ENCODE measurements around the gene MPI.

MPI gene, protein sequence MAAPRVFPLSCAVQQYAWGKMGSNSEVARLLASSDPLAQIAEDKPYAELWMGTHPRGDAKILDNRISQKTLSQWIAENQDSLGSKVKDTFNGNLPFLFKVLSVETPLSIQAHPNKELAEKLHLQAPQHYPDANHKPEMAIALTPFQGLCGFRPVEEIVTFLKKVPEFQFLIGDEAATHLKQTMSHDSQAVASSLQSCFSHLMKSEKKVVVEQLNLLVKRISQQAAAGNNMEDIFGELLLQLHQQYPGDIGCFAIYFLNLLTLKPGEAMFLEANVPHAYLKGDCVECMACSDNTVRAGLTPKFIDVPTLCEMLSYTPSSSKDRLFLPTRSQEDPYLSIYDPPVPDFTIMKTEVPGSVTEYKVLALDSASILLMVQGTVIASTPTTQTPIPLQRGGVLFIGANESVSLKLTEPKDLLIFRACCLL

GRCh38 chr15:74889883-74890664 lies at the start of gene MPI:
Gene MPI, plus strand, starts transcription at chr15:74890042. Its CDS starts 32 bp downstream, at chr15:74890074.
- DNase-seq, result peak; percentile 88

- no peak for DNase-seq
Measured at GRCh38 chr15:74840851-74841775, 48.7 kb upstream of the MPI start.

DNA sequence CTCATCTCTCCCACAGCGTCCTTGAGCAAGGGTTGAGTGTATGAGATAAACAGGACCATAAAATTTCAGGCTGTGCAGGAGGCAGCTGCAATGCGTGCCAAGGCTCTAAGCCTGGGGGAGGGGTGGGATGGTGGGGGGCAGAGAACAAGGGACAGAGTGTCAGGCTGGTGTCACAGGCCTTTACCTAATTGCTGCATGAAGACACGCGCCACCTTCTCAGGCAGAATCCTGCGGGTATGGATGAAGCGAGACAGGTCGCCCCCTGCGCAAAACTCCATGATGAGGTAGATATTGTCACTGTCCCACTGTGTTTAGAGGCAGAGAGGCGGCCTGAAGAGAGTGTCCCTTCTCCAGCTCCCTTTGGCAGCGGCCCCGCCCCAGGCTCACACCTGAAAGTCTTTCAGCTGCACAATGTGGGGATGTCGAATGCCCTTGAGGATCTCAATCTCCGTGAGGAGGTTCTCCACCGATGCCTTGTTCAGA lies 47.9 kb upstream of the MPI start:
- no peak for DNase-seq

DNA sequence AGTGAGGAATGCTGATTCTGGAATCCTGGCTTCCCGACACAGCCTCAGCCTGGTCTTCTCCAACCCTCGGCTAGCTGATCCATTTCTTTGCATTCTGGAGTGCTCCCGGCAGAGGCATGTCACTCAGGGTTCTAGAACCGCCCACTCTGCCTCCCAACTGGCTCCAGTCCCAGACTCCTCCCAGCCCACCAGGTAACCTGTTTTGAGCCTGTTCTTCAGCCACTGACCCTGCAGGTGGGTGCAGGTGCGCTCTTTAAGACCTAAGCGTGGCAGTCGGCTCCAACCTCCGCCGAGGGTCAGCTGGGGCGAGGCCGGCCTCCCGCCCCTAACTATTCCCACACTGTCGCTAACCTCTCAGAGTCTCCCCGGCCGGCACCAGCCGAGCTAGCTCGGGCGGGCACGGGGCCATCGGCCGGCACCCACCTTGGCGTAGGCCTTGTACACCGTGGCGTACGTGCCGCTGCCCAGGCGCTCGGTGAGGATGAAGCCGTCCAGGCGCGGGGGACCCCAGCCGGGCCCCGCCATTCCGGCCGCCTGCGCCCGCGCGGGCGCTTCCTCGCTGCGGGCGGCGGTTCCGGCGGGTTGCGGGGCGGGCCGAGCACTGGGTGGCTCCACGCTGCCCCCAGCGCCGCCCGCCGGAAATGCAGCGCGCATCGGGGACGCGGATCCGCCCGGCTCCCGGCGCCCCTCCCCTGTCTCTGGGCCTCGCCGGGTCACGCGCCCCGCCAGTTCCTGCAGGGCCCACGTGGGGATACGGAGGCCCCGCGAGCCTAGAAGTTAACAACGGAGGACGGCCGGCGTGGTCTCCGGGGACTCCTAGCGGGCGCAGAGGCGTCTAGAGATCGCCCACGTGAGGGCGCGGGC lies 47.0 kb upstream of the MPI start, which contains the start of gene ULK3:
TSS of gene ULK3 (minus strand) at position 576 of the 864 bp plus-strand sequence. CDS start at position 525, 51 bp downstream.
- DNase-seq, result peak; percentile 89

DNA sequence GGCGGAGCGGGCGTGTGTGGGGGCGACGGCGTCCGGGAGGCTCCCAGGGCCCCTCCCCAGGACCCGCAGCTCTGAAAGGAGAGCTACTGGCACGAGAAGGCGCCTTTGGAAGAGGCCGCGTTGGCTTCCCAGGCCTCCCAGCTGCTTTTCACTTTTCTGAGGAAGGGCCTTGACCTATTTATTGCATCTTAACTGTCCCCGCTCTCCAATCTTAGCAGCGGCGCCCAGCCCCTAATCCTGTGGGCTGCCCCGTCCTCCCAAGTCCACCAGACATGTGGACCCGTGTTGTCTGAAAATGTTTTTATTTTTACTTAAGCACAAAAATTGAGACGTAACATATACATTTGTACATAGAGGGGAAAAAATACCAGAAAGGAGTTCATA lies 46.4 kb upstream of the MPI start:
- no peak for DNase-seq

- no peak for DNase-seq
Measured at GRCh38 chr15:74843891-74844299, 45.9 kb upstream of the MPI start.

DNA sequence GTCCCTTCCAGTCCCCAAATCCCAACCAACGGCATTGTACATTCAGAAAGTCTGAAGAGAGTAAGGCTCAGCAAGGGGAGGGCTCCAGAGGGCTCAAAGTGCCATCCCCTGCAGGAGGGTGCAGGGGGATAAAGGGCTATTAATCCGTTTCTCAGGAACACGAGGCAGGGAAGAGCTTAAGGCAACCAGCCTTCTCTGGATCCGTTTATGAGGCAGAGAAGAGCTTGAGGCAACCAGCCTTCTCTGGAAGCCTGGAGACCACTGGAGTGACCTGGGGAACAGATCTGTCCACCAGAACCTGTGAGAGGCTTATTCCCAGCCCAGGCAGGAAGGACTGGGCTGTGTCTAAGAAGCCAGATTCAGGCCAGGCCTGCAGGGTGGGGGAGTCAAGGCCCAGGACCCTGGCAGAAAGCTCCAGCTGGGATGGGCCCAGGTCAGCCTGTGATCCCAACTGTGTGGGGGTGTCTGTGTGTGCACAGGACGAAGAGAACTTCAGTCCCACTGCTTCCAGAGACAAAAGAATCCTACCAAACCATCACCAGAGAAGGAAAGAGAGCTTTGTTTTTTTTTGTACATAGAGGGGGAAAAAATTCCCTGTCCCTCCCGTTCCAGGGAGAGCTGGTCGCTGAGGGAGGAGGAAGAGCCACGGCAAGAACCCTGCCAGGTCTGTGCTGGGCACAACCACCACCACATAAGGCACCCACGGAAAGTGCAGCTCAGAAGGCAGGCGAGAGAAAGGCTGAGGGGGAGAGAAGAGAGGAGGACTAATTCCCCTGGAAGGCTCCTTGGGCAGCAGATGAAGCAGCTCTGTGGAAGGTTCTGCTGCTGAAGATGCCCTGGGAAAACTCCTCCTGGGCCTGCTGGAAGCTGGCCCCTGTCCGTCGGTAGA lies 45.3 kb upstream of the MPI start:
- DNase-seq, result no peak

DNA sequence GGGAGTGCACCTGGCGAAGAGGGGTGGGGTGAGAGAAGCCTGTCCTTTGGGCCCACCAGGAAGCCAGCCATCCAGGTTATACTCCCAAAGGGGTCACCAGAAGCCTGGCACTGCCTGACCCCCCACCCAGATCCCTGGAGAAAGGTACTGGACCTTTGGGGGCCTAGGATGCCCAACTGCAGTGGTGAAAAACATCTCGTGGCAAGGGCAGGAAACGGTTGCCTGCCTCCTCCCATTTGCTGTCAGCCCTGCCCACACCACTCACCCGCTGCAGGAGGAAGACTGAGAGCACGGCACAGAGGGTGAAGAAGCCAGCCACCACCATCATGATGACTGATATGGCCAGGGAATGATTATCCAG lies 44.7 kb upstream of the MPI start:
- DNase-seq, result no peak

DNA sequence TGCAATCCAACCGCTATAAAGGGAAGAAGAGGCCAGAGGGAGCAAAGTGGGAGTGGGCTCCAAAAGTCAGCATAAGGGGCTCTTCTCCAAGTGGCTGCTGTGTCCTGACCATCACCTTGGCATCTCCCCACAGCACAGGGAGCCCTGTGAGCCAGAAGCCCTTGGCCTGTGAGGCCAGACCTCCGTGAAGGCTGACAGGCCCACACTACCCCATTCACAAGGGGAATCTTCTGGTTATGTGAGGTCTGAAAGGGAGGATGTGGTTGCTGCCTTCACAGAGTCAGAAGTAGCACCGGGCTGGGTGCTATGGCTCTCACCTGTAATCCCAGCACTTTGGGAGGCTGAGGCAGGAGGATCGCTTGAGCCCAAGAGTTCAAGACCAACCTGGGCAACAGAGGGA lies 44.3 kb upstream of the MPI start:
- no peak for DNase-seq

DNA sequence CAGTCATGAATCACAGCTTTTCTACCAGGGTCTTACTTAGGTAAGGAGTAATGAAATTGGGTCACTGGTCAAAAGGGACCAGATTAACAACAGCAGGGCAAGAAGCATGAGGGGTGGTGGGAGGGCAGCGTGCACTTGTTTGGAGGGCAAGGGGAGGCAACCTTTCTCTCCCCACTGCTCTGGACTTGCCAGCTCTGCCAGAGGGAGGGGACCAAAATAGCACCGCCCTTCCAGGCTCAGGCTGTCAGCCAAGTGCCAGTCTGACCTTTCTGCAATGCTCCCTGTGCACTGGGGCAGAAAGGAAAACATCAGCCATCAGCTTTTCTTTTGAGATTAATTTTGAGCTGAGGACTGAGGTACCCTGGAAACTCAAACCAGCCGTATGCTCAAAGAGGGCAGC lies 42.4 kb upstream of the MPI start:
- no peak for DNase-seq

DNA sequence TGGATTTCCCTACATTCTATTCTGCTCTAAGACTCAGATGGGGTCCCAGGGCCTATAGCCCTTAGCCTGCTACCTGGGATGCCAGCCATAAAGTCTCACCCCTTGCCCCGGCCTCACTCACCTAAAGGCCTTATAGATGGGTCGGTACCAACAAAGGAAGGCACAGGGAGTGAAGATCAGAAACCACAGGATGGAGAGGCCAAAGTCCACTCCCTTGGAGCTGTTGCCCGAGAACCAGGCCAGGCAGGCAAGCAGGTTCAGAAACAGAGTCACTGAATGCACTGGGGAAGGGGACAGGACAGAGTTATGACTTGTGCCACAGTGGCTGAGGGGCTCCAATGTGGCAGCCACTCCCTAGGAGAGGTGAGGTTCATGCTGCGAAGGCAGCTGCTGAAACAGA lies 39.4 kb upstream of the MPI start:
- no peak for DNase-seq

DNA sequence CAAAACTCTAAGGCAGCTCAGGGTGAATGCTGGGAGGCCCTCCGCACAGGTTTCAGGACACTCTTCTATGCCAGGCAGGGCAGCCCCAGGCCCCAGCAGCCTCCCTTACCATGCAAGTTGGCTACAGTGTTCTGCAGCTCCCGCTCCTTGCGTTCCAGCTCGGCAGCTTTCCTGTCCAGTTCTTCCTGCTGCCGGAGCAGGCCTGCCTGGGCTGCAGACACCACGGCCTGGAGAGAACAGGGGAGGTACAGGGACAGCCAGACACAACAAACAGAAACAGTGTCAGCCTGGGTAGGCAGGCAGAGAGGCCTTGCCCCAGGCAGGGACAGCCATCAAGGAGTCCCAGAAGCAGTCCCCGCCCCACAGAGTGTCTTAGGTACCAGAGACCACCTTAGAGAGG lies 37.9 kb upstream of the MPI start:
- DNase-seq, result no peak

DNA sequence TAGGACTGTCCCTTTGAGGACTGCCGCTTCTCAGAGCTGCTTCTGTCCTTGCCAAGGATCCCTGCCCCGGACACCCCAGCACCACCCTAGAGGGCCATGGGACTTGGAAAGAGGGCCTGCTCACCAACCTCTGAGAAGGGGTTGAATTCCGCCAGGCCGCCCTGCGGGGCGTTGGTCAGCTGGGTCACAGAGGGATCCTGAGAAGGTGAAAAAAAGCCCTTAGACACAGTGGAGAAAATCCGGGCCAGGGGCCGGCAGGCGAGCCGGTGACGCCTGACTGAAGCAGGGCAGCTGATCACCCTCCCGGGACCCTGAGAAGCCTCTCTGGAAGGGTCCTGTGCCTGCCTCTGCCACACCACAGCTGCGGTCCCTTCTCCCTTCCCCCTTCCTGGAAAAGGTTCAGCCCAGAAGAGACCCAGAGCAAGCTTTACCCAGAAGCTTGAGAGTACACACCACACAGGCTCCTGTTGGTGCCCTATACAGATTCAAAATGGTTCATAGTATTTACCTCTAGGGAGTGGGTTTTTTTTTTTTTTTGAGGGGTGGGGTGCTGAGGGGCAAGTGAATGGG lies 35.3 kb upstream of the MPI start:
- no peak for DNase-seq

GRCh38 chr15:74855857-74856256 lies 34.0 kb upstream of the MPI start:
- DNase-seq, result no peak

- DNase-seq, result no peak
Measured at GRCh38 chr15:74856537-74856936, 33.3 kb upstream of the MPI start.

DNA sequence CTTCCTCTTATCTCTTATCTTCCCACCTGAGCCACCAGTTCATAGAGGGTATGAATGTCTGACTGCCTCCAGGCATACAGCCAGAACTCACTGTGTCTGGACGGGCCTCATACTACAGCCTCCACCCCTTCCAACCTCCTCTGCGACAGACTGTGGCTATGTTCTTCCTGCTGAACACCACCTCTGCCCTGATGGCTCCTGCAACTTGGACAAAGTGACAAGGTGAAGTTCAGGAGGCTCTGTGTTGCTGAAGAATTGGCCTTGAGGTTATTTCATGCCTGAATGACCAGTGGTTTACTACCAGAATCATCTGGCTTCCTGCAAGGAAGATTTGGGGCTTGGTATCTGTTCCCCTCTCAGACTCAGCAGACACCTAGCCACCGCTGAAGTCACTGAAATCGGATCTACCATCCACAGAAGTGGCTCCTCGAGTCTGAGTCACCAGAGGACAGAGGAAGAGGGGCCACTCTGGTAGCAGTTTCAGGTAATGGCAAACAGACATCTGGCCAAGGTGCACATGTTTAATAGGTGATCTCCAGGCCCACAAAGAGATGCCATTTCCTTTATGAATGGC lies 32.7 kb upstream of the MPI start:
- no peak for DNase-seq

- DNase-seq, result no peak
Measured at GRCh38 chr15:74857671-74858368, 32.0 kb upstream of the MPI start.

DNA sequence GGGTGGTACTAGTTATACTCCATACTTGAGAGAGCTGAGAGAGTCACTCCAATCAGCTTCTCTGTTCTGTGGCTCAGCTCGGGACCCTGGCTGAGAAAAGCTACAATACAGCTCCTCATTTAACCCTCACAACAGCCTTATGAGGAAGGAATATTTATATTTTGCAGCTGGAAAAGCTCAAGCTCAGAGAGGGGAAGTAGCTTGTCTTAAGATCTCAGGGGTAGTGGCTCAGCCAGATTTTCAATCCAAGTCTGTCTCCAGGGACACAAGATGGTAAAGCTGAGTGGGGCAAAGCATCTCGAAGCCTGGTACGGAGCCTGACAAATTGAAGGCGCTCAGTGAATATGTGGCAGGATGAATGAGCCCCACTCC lies 31.5 kb upstream of the MPI start:
- DNase-seq, result no peak

DNA sequence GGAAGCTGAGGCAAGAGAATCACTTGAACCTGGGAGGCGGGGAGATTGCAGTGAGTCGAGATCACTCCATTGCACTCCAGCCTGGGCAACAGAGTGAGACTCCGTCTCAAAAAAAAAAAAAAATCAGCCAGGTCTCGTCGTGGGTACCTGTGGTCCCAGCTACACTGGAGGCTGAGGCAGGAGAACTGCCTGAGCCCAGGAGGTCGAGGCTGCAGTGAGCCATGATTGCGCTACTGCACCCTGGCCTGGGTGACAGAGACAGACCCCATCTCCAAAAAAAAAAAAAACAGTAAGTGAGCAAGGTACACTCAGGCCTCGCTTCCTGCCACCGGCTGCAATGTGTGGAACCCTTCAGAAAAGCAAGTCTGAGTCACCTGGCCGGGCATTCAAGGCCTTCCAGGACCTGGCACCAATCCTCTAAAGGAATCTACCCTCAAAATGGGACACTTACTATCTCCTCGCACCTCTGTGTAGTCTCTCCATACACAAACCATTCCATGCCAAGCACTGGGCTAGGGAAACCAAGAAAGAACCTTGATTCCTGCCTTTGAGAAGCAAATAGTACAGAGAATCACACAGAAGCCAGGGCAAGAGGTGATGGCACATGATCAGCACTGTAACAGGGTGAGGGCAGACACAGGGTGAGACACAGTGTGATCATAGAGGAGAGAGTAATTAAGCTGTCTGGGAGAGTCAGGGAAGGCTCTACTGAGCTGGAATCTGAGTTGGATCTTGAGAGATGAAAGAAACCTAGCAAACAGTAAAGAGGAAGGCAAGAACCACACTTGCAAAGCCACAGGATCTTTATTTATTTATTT lies 26.4 kb upstream of the MPI start:
- no peak for DNase-seq

All from left hindlimb (tissue), 1 donor.